Measurements from ENCODE around the gene CASP4.

DNA sequence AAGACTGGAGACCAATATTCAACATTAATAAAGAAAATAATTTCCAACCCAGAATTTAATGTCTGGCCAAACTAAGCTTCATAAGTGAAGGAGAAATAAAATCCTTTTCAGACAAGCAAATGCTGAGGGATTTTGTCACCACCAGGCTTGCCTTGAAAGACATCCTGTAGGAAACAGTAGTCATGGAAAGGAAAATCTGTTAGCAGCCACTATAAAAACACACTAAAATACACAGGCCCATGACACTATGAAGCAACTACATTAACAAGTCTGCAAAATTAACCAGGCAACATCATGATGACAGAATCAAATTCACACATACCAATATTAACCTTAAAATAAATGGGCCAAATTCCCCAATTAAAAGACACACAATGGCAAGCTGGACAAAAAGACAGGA lies 2.4 kb upstream of the CASP4 start:
- TF ChIP-seq YY1 (IDR thresholded peaks at IDR 0.05; ENCODE audit: insufficient read depth, insufficient read length) (no peak), SUZ12 (IDR thresholded peaks at IDR 0.05; ENCODE audit: extremely low read depth, insufficient read depth, insufficient read length) (no peak), ZNF274 (IDR thresholded peaks at IDR 0.05; ENCODE audit: low read depth, low read length) (no peak)
